Measurements from ENCODE around the gene STOX2.

GRCh38 chr4:183969596-183969995, 64.5 kb downstream of the STOX2 start:
- TF ChIP-seq CTCF (IDR thresholded peaks at IDR 0.05; ENCODE audit: poor library complexity) (no peak), EZH2phosphoT487 (IDR thresholded peaks at IDR 0.05; ENCODE audit: low read depth, severe bottlenecking, unreplicated experiment) (no peak)
